ENCODE measurements around the gene PTMS.
"Not testable (repeated sequence)": the region's sequence is repeated elsewhere in the genome, so short reads cannot be mapped to it uniquely, and the experiment has no call there.

DNA sequence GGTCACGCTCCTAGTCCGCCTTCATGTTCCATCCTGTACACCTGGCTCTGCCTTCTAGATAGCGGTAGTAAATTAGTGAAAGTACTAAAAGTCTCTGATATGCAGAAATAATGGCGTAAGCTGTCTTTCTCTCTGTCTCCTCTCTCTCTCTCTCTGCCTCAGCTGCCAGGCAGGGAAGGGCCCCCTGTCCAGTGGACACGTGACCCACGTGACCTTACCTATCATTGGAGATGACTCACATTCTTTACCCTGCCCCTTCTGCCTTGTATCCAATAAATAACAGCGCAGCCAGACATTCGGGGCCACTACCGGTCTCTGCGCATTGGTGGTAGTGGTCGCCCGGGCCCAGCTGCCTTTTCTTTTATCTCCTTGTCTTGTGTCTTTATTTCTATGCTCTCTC is 24.1 kb upstream of the PTMS start:
- TF ChIP-seq, protein P1, sequence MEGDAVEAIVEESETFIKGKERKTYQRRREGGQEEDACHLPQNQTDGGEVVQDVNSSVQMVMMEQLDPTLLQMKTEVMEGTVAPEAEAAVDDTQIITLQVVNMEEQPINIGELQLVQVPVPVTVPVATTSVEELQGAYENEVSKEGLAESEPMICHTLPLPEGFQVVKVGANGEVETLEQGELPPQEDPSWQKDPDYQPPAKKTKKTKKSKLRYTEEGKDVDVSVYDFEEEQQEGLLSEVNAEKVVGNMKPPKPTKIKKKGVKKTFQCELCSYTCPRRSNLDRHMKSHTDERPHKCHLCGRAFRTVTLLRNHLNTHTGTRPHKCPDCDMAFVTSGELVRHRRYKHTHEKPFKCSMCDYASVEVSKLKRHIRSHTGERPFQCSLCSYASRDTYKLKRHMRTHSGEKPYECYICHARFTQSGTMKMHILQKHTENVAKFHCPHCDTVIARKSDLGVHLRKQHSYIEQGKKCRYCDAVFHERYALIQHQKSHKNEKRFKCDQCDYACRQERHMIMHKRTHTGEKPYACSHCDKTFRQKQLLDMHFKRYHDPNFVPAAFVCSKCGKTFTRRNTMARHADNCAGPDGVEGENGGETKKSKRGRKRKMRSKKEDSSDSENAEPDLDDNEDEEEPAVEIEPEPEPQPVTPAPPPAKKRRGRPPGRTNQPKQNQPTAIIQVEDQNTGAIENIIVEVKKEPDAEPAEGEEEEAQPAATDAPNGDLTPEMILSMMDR (conservative IDR thresholded peaks at IDR 0.05; ENCODE audit: low read depth in 2 of 2), result not testable (repeated sequence)
- not testable (repeated sequence) for TF ChIP-seq JUNB (IDR thresholded peaks at IDR 0.05; ENCODE audit: unreplicated experiment); POLR2AphosphoS5 (IDR thresholded peaks at IDR 0.05; ENCODE audit: low read depth); EZH2 (IDR thresholded peaks at IDR 0.05; ENCODE audit: low read depth, unreplicated experiment); EZH2phosphoT487 (IDR thresholded peaks at IDR 0.05; ENCODE audit: unreplicated experiment); NANOG (IDR thresholded peaks at IDR 0.05; ENCODE audit: borderline replicate concordance); CREB1 (CRISPR knock-in tag; IDR thresholded peaks at IDR 0.05; ENCODE audit: low read depth)
- TF ChIP-seq, protein P2, sequence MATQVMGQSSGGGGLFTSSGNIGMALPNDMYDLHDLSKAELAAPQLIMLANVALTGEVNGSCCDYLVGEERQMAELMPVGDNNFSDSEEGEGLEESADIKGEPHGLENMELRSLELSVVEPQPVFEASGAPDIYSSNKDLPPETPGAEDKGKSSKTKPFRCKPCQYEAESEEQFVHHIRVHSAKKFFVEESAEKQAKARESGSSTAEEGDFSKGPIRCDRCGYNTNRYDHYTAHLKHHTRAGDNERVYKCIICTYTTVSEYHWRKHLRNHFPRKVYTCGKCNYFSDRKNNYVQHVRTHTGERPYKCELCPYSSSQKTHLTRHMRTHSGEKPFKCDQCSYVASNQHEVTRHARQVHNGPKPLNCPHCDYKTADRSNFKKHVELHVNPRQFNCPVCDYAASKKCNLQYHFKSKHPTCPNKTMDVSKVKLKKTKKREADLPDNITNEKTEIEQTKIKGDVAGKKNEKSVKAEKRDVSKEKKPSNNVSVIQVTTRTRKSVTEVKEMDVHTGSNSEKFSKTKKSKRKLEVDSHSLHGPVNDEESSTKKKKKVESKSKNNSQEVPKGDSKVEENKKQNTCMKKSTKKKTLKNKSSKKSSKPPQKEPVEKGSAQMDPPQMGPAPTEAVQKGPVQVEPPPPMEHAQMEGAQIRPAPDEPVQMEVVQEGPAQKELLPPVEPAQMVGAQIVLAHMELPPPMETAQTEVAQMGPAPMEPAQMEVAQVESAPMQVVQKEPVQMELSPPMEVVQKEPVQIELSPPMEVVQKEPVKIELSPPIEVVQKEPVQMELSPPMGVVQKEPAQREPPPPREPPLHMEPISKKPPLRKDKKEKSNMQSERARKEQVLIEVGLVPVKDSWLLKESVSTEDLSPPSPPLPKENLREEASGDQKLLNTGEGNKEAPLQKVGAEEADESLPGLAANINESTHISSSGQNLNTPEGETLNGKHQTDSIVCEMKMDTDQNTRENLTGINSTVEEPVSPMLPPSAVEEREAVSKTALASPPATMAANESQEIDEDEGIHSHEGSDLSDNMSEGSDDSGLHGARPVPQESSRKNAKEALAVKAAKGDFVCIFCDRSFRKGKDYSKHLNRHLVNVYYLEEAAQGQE (IDR thresholded peaks at IDR 0.05; ENCODE audit: unreplicated experiment), result not testable (repeated sequence)
- TF ChIP-seq, protein P3, sequence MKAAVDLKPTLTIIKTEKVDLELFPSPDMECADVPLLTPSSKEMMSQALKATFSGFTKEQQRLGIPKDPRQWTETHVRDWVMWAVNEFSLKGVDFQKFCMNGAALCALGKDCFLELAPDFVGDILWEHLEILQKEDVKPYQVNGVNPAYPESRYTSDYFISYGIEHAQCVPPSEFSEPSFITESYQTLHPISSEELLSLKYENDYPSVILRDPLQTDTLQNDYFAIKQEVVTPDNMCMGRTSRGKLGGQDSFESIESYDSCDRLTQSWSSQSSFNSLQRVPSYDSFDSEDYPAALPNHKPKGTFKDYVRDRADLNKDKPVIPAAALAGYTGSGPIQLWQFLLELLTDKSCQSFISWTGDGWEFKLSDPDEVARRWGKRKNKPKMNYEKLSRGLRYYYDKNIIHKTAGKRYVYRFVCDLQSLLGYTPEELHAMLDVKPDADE (IDR thresholded peaks at IDR 0.05), result not testable (repeated sequence)
- TF ChIP-seq, protein P4, sequence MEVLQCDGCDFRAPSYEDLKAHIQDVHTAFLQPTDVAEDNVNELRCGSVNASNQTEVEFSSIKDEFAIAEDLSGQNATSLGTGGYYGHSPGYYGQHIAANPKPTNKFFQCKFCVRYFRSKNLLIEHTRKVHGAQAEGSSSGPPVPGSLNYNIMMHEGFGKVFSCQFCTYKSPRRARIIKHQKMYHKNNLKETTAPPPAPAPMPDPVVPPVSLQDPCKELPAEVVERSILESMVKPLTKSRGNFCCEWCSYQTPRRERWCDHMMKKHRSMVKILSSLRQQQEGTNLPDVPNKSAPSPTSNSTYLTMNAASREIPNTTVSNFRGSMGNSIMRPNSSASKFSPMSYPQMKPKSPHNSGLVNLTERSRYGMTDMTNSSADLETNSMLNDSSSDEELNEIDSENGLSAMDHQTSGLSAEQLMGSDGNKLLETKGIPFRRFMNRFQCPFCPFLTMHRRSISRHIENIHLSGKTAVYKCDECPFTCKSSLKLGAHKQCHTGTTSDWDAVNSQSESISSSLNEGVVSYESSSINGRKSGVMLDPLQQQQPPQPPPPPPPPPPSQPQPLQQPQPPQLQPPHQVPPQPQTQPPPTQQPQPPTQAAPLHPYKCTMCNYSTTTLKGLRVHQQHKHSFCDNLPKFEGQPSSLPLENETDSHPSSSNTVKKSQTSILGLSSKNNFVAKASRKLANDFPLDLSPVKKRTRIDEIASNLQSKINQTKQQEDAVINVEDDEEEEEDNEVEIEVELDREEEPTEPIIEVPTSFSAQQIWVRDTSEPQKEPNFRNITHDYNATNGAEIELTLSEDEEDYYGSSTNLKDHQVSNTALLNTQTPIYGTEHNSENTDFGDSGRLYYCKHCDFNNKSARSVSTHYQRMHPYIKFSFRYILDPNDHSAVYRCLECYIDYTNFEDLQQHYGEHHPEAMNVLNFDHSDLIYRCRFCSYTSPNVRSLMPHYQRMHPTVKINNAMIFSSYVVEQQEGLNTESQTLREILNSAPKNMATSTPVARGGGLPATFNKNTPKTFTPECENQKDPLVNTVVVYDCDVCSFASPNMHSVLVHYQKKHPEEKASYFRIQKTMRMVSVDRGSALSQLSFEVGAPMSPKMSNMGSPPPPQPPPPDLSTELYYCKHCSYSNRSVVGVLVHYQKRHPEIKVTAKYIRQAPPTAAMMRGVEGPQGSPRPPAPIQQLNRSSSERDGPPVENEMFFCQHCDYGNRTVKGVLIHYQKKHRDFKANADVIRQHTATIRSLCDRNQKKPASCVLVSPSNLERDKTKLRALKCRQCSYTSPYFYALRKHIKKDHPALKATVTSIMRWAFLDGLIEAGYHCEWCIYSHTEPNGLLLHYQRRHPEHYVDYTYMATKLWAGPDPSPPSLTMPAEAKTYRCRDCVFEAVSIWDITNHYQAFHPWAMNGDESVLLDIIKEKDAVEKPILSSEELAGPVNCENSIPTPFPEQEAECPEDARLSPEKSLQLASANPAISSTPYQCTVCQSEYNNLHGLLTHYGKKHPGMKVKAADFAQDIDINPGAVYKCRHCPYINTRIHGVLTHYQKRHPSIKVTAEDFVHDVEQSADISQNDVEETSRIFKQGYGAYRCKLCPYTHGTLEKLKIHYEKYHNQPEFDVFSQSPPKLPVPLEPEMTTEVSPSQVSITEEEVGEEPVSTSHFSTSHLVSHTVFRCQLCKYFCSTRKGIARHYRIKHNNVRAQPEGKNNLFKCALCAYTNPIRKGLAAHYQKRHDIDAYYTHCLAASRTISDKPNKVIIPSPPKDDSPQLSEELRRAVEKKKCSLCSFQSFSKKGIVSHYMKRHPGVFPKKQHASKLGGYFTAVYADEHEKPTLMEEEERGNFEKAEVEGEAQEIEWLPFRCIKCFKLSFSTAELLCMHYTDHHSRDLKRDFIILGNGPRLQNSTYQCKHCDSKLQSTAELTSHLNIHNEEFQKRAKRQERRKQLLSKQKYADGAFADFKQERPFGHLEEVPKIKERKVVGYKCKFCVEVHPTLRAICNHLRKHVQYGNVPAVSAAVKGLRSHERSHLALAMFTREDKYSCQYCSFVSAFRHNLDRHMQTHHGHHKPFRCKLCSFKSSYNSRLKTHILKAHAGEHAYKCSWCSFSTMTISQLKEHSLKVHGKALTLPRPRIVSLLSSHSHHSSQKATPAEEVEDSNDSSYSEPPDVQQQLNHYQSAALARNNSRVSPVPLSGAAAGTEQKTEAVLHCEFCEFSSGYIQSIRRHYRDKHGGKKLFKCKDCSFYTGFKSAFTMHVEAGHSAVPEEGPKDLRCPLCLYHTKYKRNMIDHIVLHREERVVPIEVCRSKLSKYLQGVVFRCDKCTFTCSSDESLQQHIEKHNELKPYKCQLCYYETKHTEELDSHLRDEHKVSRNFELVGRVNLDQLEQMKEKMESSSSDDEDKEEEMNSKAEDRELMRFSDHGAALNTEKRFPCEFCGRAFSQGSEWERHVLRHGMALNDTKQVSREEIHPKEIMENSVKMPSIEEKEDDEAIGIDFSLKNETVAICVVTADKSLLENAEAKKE (CRISPR knock-in tag; IDR thresholded peaks at IDR 0.05), result not testable (repeated sequence)

Data from GM23338 (cell line).